ENCODE measurements around the gene MKNK1.

MKNK1 gene

DNA sequence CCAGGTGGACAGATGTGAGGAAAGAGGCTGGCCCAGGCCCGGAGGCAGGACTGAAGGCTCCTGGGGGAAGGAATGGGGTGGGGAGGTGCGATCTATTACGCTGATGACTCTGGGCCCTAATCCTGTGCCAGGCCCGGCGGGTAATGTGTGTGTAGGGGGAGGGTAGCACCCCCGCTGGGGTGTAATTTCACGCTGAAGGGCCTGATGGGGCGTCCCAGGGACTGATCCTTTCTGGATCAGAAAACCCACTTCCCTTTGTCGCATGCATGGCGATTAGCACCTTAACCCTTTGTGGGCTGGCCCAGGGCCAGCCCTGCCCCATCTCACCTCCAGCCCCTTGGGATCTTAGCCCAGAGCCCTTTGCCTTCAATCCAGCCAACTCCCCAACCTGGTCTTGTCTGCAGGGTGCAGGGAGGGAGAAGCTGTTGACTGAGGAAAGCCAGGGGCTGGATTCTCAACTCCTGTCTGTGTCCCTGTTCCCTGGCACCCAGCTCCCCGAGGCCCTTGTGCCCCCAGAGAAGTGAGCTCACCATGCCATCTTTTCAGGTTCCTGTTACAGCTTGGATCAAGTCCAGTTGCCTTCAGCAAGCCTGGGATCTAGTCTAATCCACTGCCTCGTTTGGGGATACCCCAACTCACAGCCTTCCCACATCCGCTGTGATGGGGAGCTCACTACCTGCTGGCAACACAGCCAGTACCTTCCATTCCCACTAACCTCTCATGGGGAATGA lies 78.7 kb downstream of the MKNK1 start:
- DNase-seq (ENCODE audit: low read depth in 3 of 3, low spot score in 1 of 3) = no peak

DNA sequence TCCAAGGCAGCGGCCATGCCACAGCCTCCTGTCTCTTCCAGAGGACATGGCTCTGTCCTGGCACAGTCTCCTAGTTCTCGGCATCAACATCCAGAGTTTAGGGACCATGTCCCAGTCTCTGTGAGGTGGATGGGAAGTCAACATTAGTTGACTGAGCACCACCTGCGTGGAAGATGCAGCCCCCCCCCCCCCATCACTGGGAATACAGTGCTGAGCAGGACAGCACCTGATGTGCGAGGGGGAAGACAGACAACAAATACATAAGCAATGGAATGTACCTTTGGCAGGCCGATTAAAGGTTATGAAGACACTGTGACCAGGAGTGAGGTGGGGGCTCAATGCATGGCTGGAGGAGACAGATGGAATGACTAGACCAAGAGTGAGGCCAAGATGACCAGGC lies 79.2 kb downstream of the MKNK1 start:
- DNase-seq (ENCODE audit: low read depth in 3 of 3, low spot score in 1 of 3) = no peak

GRCh38 chr1:46523496-46524353 lies 80.3 kb downstream of the MKNK1 start:
- no peak for DNase-seq (ENCODE audit: low read depth in 3 of 3, low spot score in 1 of 3)

DNA sequence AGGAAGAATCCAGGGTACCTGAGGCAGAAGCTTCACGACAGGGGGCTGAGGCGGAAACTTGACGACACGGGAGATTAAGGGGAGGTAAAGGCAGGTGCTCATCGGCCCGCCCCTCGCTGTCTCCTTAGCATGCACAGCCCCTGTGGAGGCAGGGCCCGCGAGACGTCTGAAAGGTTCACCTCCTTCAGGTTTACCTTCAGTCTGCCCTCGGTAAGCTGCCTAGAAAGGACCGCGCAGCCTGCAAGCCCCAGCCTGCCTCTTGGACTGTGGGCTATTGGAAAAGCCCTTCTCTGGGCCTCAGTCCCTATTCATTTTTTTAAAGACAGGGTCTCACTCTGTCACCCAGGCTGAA lies 81.1 kb downstream of the MKNK1 start:
- DNase-seq (ENCODE audit: low read depth in 3 of 3, low spot score in 1 of 3) = no peak

DNA sequence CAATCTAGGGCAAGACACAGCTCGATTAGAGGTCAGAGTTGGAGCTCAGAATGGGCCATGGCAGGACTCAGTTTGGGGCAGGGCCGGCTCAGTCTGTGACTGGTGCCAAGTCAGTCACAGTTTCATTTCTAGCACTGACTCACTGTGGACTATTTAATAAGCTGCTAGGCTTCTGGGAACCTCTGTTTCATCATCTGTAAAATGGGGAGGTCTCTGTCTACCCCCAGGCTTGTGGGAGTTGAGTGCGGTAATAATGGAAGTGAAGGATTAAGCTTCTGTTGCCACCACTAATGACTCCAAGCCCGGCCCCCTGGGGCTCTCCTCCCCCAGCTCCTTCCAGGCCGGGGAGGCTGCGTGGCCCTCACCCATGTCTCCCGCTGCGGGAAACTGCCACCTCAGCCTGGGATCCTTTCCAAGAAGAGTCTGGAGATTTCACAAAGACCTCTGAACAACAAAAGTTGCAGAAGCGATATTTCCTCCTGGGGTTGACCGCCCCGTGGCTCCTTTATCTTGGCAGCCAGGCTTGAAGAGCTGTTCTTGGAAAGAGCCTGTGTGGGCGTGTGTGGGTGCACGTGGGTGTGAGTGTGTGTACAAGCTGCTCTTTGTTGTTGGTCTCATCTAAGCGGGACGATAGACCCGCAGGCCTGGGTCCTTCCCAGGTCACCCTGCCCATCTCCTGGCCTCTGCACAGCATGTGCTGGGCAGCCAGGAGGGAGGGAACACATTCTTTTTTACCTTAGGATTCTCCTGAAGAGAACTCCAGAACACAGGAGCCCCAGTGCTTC lies 81.7 kb downstream of the MKNK1 start:
- no peak for DNase-seq (ENCODE audit: low read depth in 3 of 3, low spot score in 1 of 3)

DNA sequence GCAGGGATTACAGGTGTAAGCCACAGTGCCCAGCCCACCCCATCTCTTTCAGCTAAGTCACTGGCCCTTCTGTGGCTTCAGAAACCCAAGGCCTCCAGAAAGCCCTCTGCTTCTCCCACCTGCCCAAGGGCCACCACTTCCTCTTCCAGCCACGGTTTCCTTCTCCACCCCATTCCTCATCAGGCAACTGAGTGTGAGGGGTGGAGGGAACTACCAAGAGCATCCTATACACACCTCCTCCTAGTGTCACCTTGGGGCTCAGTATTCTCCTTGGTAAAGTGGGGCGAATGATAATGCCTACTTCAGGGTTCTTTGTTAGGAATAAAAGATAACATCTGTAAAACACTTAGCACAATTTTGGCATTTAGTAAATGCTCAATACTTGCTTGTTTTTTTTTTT lies 82.7 kb downstream of the MKNK1 start:
- no peak for DNase-seq (ENCODE audit: low read depth in 3 of 3, low spot score in 1 of 3)

DNA sequence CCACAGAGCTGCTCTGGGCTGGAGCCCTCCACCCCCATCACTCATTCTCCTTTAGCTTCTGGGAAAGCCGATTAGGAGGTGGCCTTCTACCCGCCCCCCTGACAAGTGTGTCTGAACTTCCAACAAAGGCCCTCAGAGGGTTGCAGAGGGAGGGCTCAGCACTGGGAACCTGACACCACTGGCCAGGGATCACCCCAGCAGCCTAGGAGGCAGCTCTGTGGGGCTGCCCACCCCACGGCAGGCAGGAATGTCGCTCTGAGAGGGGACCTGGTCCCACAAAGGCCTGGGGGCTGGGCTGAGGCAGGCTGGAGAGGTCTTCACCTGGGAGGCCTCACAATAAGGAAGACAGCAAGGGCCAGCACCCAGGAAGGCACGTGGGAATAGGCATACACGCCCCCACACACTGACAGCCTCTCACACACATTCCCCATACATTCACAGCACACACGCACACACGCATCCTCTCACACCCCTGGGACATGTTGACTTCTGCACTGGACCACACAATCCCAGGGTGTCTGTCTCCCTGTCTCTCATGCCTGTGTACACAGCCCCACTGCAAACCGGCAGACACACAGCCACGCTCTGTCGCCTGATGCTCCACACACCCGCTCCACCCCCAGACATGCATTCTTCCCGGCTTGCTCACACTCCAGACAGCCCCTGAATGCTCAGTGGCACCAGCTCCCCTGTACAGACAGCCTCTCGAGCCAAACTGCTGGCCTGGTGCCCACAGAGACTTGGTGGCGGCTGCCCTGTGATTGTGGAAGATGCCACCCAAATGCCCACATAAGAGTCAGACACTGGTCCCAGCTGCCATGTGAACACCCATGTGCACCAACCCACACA lies 83.8 kb downstream of the MKNK1 start:
- no peak for DNase-seq (ENCODE audit: low read depth in 3 of 3, low spot score in 1 of 3)

DNA sequence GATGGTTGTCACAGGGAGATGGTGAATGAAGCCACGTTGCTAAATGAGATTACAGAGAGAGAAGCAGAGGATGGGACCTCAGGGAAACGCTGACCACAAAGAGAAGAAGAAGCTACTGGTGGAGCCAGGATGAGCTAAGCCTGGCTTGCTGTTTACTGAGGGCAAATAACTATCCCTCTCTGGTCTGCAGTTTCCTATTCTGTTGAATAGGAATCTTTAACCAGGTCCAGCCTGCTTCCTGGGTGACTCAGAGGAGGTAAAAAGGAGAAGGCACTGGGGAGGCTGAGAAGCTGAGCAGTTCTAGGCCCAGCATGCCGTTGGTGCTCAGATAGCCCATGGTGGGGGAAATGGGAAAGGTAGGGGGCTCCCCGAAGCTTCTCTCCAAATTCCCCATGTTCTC lies 84.9 kb downstream of the MKNK1 start:
- DNase-seq (ENCODE audit: low read depth in 3 of 3, low spot score in 1 of 3) = no peak

DNA sequence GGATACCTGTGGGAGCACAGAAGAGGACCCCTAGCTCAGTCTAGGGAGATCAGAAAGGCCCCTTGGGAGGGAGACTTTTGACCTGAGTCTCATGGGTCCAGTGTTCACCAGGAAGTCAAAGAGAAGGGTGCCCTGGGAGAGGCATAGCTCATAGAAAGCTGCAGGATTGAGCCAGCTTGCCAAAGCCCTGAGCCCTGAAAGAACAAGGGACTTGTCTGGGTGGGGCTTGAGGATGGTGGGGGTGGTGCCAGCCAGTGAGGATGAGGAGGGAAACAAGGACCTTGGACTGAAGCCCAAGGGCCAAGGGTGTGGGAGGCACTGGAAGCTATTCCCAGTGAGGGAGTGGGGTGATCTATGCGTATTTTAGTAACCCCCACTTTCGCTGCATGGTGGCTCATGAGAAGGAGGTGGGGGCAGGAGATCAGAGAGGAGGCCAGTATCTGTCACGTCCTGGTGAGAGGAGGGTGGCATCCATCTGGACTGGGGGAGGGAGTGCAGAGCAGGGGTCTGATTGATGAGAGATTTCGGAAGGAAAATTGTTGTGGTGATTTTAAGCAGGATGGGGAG lies 86.1 kb downstream of the MKNK1 start:
- DNase-seq (ENCODE audit: low read depth in 3 of 3, low spot score in 1 of 3) = no peak

DNA sequence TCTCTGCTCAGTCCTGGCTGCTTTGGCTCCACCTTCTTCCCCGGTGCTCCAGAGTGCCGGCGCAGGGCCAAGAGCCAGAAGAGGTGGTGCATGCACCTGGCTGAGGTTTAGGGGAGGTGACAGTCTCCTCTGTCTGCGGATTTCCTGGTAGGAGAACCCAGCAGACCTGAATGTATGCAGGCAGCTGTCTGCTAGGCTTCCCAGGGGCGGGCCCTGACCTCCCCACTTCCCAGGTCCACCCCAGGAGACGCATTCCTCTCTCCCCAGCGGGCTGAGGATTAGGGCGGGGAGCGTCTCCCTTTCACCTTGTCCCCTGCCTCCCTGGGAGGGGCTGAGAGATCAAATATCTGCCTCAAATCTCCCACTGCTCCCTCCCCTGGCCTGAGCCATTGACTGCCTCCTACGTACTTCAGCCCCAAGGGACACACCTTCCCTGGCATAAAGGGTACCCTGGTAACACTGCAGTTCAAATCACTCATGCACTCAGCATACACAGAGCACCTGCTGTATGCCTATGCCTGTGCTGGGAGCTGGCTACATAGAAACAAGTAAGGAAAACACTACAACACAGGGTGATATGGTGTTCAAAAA lies 87.0 kb downstream of the MKNK1 start:
- no peak for DNase-seq (ENCODE audit: low read depth in 3 of 3, low spot score in 1 of 3)

- DNase-seq (ENCODE audit: low read depth in 3 of 3, low spot score in 1 of 3) = no peak
Measured at GRCh38 chr1:46516200-46516950, 87.7 kb downstream of the MKNK1 start.

- no peak for DNase-seq (ENCODE audit: low read depth in 3 of 3, low spot score in 1 of 3)
Measured at GRCh38 chr1:46515576-46515975, 88.5 kb downstream of the MKNK1 start.

DNA sequence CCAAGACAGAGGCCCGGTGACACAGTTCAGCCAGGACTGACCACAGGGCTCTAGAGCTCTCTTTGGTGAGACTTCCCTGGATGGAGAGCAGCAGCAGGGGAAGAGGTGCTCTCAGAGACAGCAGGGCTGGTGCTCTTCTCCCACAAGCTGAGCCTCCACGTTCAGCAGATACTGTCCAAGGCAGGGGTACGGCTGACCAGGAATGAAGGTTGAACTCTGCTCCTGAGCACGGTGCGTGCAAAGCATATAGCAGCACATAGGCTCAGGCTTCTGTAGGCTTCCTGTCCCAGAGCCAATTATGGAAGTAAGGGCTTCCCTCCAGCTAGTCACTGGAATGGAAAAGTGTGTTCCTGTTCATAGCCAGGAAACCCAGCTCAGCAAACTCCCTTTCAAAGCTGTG lies 90.5 kb downstream of the MKNK1 start:
- DNase-seq (ENCODE audit: low read depth in 3 of 3, low spot score in 1 of 3) = no peak

DNA sequence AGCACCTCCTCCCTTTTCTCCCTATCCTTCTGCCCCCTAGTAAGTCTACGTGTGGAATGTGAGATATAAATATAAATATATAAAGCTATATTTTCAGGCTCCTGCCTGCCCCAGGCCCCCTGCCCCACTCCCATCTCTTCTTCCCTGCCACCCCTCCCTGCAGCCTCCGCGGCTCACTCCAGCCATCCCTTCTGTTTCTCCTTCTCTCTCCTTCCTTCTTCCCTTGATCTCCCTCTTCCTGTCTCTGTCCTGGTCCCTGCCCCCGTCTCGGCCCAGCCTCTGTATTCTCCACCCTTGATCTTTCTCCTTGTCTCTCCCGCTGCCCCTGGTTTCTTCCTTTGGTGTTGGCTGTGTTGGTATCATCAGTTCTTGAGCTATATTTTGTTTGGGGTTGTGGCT lies 91.3 kb downstream of the MKNK1 start:
- DNase-seq (ENCODE audit: low read depth in 3 of 3, low spot score in 1 of 3) = no peak

GRCh38 chr1:46512135-46512791 lies 91.8 kb downstream of the MKNK1 start:
- no peak for DNase-seq (ENCODE audit: low read depth in 3 of 3, low spot score in 1 of 3)

GRCh38 chr1:46510998-46511365 lies 93.1 kb downstream of the MKNK1 start:
- DNase-seq (ENCODE audit: low read depth in 3 of 3, low spot score in 1 of 3) = no peak

DNA sequence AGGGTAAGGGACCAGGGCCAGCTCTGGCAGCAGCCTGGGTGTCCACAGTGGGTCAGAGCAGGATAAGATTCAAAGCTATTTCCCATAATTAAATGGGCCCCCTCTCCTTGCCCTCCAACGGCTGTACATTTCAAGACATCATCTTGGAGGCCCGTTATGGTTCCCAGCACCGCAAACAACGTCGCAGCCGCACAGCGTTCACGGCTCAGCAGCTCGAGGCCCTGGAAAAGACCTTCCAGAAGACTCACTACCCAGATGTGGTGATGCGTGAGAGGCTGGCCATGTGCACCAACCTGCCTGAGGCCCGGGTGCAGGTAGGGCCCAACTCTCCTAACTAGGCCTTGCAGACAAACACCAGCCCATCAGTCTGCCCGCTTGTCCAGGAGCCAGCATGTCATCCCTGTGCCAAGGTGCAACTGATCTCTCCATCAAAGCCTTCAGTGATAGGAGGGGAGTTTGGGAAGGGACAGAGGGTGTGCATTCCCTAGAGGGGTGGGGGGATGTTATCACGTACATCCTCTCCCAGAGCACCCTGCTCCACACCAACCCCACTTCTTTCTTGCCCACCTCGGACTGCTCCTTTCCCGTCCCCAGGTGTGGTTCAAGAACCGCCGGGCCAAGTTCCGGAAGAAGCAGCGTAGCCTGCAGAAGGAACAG lies 93.6 kb downstream of the MKNK1 start:
- DNase-seq (ENCODE audit: low read depth in 3 of 3, low spot score in 1 of 3) = no peak

DNA sequence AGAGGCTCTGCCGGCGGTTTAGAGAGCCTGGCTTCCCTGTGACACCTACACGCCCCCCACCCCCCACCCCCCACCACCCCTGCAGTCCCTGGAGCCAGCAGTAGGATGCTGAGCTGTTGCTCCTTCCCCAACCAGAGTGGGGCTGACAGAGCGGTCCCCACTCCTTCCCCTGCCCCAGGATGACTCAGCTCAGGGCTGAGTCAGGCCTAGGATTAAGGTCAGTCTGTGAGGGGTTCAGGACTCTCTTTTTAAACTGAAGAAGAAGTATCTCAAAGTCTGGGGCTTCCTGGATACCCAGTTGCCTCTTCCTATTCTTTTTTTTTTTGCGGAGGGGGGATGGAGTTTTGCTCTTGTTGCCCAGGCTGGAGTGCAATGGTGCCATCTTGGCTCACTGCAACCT lies 95.3 kb downstream of the MKNK1 start:
- no peak for DNase-seq (ENCODE audit: low read depth in 3 of 3, low spot score in 1 of 3)
